Muscle of leg (tissue), 16 donors: ENCODE results near the gene OR4L1. TPM values are rescaled to one million over a fixed set of nuclear protein-coding genes. Genes with fewer than 3 reads are reported as not detected.
"Not testable (repeated sequence)": the region's sequence is repeated elsewhere in the genome, so short reads cannot be mapped to it uniquely, and the experiment has no call there.

ENCODE experiments used
- DNase-seq: peaks from one replicate; pipeline ENCODE4 v3.0.0; 2013
- H3K27ac ChIP-seq: one replicate; pipeline ENCODE4 v1.5.1; 2013; ENCODE audit warnings: mild to moderate bottlenecking, low read length, control low read depth
- H3K27me3 ChIP-seq: one replicate; pipeline ENCODE4 v1.6.1; 2013; ENCODE audit warnings: low read length; ENCODE audit not compliant: control insufficient read depth, insufficient read depth
- H3K36me3 ChIP-seq: one replicate; pipeline ENCODE4 v1.6.1; 2013; ENCODE audit warnings: low read length; ENCODE audit not compliant: control insufficient read depth, insufficient read depth
- H3K4me1 ChIP-seq: one replicate; pipeline ENCODE4 v1.6.1; 2013; ENCODE audit warnings: low read length; ENCODE audit not compliant: control insufficient read depth, insufficient read depth
- H3K4me3 ChIP-seq: one replicate; pipeline ENCODE4 v1.5.1; 2013; ENCODE audit warnings: low read length, control low read depth
- H3K9me3 ChIP-seq: replicated peaks from 2 replicates; pipeline ENCODE4 v1.6.1; 2013; ENCODE audit warnings: low read depth, low read length; ENCODE audit not compliant: control insufficient read depth
- WGBS: methylation state at CpG from one replicate; pipeline ENCODE4 v1.1.5; 2013; ENCODE audit warnings: missing lambda C conversion rate; ENCODE audit not compliant: insufficient coverage; 5-methylcytosine and 5-hydroxymethylcytosine counted together
- long read RNA-seq, 11 donors: transcript quantifications; one replicate each; lab custom pipeline, GENCODE V29; 2026
- polyA plus RNA-seq, 8 donors: library from polyadenylated mRNA; unstranded; fragments of 120-200 nt; gene quantifications; one replicate each; pipeline versions ENCODE4 v1.2.1 to v1.2.3, GENCODE V29; 2013; ENCODE audit warnings: inconsistent platforms in 1 of 8, low replicate concordance in 1 of 8; ENCODE audit not compliant: insufficient read length in 8 of 8, insufficient read depth in 1 of 8
- total RNA-seq: library from RNA; stranded (reverse); fragments of 120-200 nt; gene quantifications from one replicate; pipeline ENCODE4 v1.2.4, GENCODE V29; 2013

The OR4L1 gene
- total RNA-seq (not detected), polyA plus RNA-seq (not detected)
- long read RNA-seq, donor 1 = 0 reads
- long read RNA-seq, donor 2 = 0 reads
- long read RNA-seq, donor 3 = 0 reads
- long read RNA-seq, donor 4 = 0 reads
- long read RNA-seq, donor 5 = 0 reads
- long read RNA-seq, donor 6 = 0 reads
- long read RNA-seq, donor 7 = 0 reads
- long read RNA-seq, donor 8 = 0 reads
- long read RNA-seq, donor 9 = 0 reads
- long read RNA-seq, donor 10 = 0 reads
- long read RNA-seq, donor 11 = 0 reads

DNA sequence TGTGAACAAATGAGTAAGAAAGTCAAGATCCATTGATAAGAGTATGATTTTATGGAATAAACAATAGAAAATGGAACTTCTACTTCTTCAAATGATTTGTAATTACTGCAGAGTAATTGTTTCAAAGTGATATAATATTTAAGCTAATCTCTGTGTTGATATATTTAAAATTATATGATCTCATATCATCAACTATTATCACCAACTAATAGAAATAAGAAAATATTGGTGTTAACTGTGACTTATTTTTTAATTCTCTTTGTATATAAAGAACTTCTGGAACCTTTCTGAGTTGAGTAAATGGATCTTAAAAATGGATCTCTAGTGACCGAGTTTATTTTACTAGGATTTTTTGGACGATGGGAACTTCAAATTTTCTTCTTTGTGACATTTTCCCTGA lies at the start of gene OR4L1:
TSS of gene OR4L1 (plus strand) at position 301 of the 400 bp plus-strand sequence. CDS start at position 301, 0 bp downstream.
- Histone ChIP-seq H3K4me3 (no peak within 1 kb of the TSS), H3K27me3 (no peaks in the 10 kb centered on the region), H3K9me3 (peaks cover 27% of the 10 kb centered on the region), H3K27ac (no peak within 1 kb of the TSS), H3K4me1 (no peaks in the 10 kb centered on the region), H3K36me3 (no peaks in the 10 kb centered on the region)
- DNase-seq = no peak
- WGBS = 80% methylated on average over 1 of the region's 2 CpGs

- H3K9me3 ChIP-seq = peaks cover 23% of the 10 kb centered on the region
- H3K27ac ChIP-seq = no peak within 1 kb of the TSS
- no CpG with 5 or more reads among the region's 2 CpGs for WGBS
- DNase-seq = no peak
- no peaks in the 10 kb centered on the region for H3K4me1 ChIP-seq
- H3K4me3 ChIP-seq = no peak within 1 kb of the TSS
- no peaks in the 10 kb centered on the region for H3K36me3 ChIP-seq
- H3K27me3 ChIP-seq = no peaks in the 10 kb centered on the region
Observed at GRCh38 chr14:20019257-20019865, 40.5 kb upstream of the OR4L1 start, which contains the start of gene OR4K14. TSS of gene OR4K14 (minus strand) at chr14:20019307. CDS start at chr14:20015193, 4,114 bp downstream.

GRCh38 chr14:20031058-20031457 lies 28.8 kb upstream of the OR4L1 start:
- no peak overlapping the region for H3K4me3 ChIP-seq
- WGBS = no CpG with 5 or more reads among the region's 6 CpGs

DNA sequence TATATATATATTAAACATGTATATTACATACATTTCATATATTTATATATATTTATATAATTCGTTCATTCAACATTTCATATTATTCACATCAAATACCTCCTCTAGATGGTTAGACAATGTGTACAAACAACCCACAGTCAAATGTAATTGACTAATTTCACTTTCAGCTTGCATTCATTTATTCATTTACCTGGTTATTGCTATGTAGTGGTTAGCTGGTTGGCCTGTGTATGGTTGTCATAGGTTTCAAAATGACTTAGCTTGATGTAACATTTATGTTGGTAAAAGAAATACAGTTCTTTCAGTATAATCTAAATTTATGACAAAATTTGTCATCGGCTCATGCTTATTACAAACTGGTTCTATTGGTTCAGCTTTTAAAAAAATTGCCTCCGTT lies 24.4 kb upstream of the OR4L1 start:
- Histone ChIP-seq H3K27ac (no peak overlapping the region), H3K36me3 (no peaks in the 10 kb centered on the region), H3K27me3 (no peaks in the 10 kb centered on the region), H3K9me3 (peaks cover 15% of the 10 kb centered on the region), H3K4me1 (no peaks in the 10 kb centered on the region), H3K4me3 (no peak overlapping the region)
- DNase-seq = no peak
- no CpG with 5 or more reads among the region's 3 CpGs for WGBS

More at GRCh38 chr14:20031058-20031457, 28.8 kb upstream of the OR4L1 start:
- DNase-seq = no peak
- peaks cover 25% of the 10 kb centered on the region for H3K9me3 ChIP-seq
- no peaks in the 10 kb centered on the region for H3K27me3 ChIP-seq
- no peak overlapping the region for H3K27ac ChIP-seq
- no peaks in the 10 kb centered on the region for H3K36me3 ChIP-seq
- H3K4me1 ChIP-seq = no peaks in the 10 kb centered on the region

GRCh38 chr14:20035938-20036337 lies 23.9 kb upstream of the OR4L1 start, which contains the start of gene OR4K13:
TSS of gene OR4K13 (minus strand) at chr14:20036038. CDS start at chr14:20034758, 1,280 bp downstream.
- no peak for DNase-seq
- no peak within 1 kb of the TSS for H3K27ac ChIP-seq
- no peaks in the 10 kb centered on the region for H3K27me3 ChIP-seq
- WGBS = no CpG with 5 or more reads among the region's 4 CpGs
- no peak within 1 kb of the TSS for H3K4me3 ChIP-seq
- H3K9me3 ChIP-seq = peaks cover 12% of the 10 kb centered on the region
- no peaks in the 10 kb centered on the region for H3K4me1 ChIP-seq
- H3K36me3 ChIP-seq = no peaks in the 10 kb centered on the region

- H3K27me3 ChIP-seq = no peaks in the 10 kb centered on the region
- no peak overlapping the region for H3K4me3 ChIP-seq
- WGBS = no CpG with 5 or more reads among the region's 5 CpGs
- H3K4me1 ChIP-seq = no peaks in the 10 kb centered on the region
- no peaks in the 10 kb centered on the region for H3K36me3 ChIP-seq
- H3K27ac ChIP-seq = no peak overlapping the region
- no peak for DNase-seq
- H3K9me3 ChIP-seq = peaks cover 33% of the 10 kb centered on the region
Observed at GRCh38 chr14:20044243-20044642, 15.6 kb upstream of the OR4L1 start.

DNA sequence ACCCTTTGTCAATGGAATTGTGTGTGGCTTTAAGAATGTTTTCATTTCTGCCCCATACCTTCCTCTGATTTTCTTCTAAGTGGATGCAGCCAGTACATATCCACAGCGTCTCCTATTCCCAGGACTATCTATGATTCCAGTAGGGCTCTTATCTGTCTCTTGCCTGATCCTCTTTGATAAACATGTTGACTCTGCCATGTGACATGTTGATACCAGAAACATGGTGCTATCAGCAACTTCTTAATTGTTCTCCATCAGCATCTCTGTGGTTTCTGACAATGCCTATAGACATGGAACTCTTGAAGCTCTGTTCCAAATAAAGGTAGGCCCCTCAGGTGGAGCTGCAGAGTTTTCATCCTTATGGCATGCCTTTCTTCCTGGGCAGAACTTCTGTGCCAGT lies 11.6 kb upstream of the OR4L1 start:
- no peak overlapping the region for H3K27ac ChIP-seq
- 86% methylated on average over 1 of the region's 1 CpG for WGBS
- no peaks in the 10 kb centered on the region for H3K27me3 ChIP-seq
- no peak overlapping the region for H3K4me3 ChIP-seq
- H3K4me1 ChIP-seq = no peaks in the 10 kb centered on the region
- DNase-seq = no peak
- no peaks in the 10 kb centered on the region for H3K36me3 ChIP-seq
- peaks cover 28% of the 10 kb centered on the region for H3K9me3 ChIP-seq

GRCh38 chr14:20092050-20092449 lies 32.2 kb downstream of the OR4L1 start:
- Histone ChIP-seq H3K4me3 (no peak overlapping the region), H3K27ac (no peak overlapping the region), H3K36me3 (no peaks in the 10 kb centered on the region), H3K27me3 (no peaks in the 10 kb centered on the region), H3K9me3 (peaks cover 6% of the 10 kb centered on the region), H3K4me1 (no peaks in the 10 kb centered on the region)
- WGBS = 66% methylated on average over 3 of the region's 4 CpGs
- DNase-seq = no peak

GRCh38 chr14:20093442-20093841 lies 33.6 kb downstream of the OR4L1 start:
- H3K27me3 ChIP-seq = no peaks in the 10 kb centered on the region
- DNase-seq = no peak
- WGBS = 67% methylated on average over 1 of the region's 4 CpGs
- H3K4me1 ChIP-seq = no peaks in the 10 kb centered on the region
- H3K36me3 ChIP-seq = no peaks in the 10 kb centered on the region
- no peak overlapping the region for H3K4me3 ChIP-seq
- no peak overlapping the region for H3K27ac ChIP-seq
- H3K9me3 ChIP-seq = peaks cover 6% of the 10 kb centered on the region

DNA sequence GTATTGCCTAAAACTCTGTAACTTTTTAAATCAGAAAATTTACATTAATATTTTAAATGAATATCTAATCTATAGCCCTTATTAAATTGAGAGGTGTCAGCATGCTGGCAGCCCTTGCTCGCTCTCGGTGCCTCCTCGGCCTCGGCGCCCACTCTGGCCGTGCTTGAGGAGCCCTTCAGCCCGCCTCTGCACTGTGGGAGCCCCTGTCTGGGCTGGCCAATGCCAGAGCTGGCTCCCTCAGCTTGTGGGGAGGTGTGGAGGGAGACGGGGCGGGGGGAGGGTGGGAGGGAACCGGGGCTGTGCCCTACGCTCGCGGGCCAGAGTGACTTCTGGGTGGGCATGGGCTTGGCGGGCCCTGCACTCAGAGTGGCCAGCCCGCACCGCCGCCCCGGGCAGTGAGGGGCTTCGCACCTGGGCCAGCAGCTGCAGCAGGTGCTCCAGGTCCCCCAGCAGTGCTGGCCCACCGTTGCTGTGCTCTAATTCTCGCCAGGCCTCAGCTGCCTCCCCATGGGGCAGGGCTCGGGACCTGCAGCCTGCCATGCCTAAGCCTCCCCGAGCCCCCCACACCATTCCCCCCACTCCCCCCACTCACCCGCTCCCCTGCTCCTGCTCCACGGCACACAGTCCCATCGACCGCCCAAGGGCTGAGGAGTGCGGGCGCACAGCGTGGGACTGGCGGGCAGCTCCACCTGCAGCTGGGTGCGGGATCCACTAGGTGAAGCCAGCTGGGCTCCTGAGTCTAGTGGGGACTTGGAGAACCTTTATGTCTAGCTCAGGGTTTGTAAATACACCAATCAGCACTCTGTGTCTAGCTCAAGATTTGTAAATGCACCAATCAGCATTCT lies 39.3 kb downstream of the OR4L1 start:
- H3K4me3 ChIP-seq, DNase-seq, H3K27me3 ChIP-seq, H3K9me3 ChIP-seq, H3K27ac ChIP-seq, H3K4me1 ChIP-seq, H3K36me3 ChIP-seq: not testable (repeated sequence)
- 88% methylated on average over 13 of the region's 32 CpGs for WGBS
